ENCODE data around the gene SLC30A10. TPM values are rescaled to one million over a fixed set of nuclear protein-coding genes. Genes with fewer than 3 reads are reported as not detected.

SLC30A10 gene
- total RNA-seq, 1 experiment from 2014 or later = not detected

GRCh38 chr1:219885680-219886079 lies 42.7 kb downstream of the SLC30A10 start:
- TF ChIP-seq CTCF (conservative IDR thresholded peaks at IDR 0.05; ENCODE audit: low read depth, low read length) = no peak
- TF ChIP-seq EZH2 (IDR thresholded peaks at IDR 0.05; ENCODE audit: borderline replicate concordance, low read depth, low read length, poor library complexity, severe bottlenecking) = no peak
- peaks cover 54% of the 10 kb centered on the region for H3K27me3 ChIP-seq (replicated peaks; ENCODE audit: insufficient read depth, low read depth, low read length, poor library complexity)
- H3K4me3 ChIP-seq (ENCODE audit: low read depth, low read length, poor library complexity, severe bottlenecking) = no peak overlapping the region
- ChIA-PET POLR2A (ENCODE audit: low non-redundant PET) (no interaction called here), CTCF (no interaction called here)
- intact Hi-C loops (cut with micrococcal nuclease; ENCODE audit: unreplicated experiment) = no loop called here
- H3K4me1 ChIP-seq (ENCODE audit: insufficient read depth, low read length, poor library complexity, severe bottlenecking) = no peaks in the 10 kb centered on the region
- no peaks in the 10 kb centered on the region for H3K36me3 ChIP-seq (ENCODE audit: insufficient read depth, low read length, poor library complexity, severe bottlenecking)
- H3K27ac ChIP-seq (ENCODE audit: low read depth, low read length, poor library complexity, severe bottlenecking) = no peak overlapping the region
- BruUV-seq (replicated peaks) = no TSS peak
- DNase-seq (ENCODE audit: low spot score) = no peak
- no peaks in the 10 kb centered on the region for H3K9me3 ChIP-seq (ENCODE audit: low read depth, low read length, poor library complexity, severe bottlenecking)

- Histone ChIP-seq H3K36me3 (ENCODE audit: insufficient read depth, low read length, poor library complexity, severe bottlenecking) (no peaks in the 10 kb centered on the region), H3K27ac (ENCODE audit: low read depth, low read length, poor library complexity, severe bottlenecking) (no peak overlapping the region), H3K9me3 (ENCODE audit: low read depth, low read length, poor library complexity, severe bottlenecking) (no peaks in the 10 kb centered on the region), H3K4me1 (ENCODE audit: insufficient read depth, low read length, poor library complexity, severe bottlenecking) (no peaks in the 10 kb centered on the region), H3K4me3 (ENCODE audit: low read depth, low read length, poor library complexity, severe bottlenecking) (no peak overlapping the region), H3K27me3 (replicated peaks; ENCODE audit: insufficient read depth, low read depth, low read length, poor library complexity) (peaks cover 74% of the 10 kb centered on the region)
- TF ChIP-seq CTCF (conservative IDR thresholded peaks at IDR 0.05; ENCODE audit: low read depth, low read length) (no peak), EZH2 (IDR thresholded peaks at IDR 0.05; ENCODE audit: borderline replicate concordance, low read depth, low read length, poor library complexity, severe bottlenecking) (no peak)
- POLR2A ChIA-PET (ENCODE audit: low non-redundant PET) = no interaction called here
- no TSS peak for BruUV-seq (replicated peaks)
- intact Hi-C loops (cut with micrococcal nuclease; ENCODE audit: unreplicated experiment) = no loop called here
- DNase-seq (ENCODE audit: low spot score) = no peak
- CTCF ChIA-PET = no interaction called here
These were observed 44.7 kb downstream of the SLC30A10 start for GRCh38 chr1:219883400-219884332.

GRCh38 chr1:219882755-219883154 lies 45.6 kb downstream of the SLC30A10 start:
- no peak for DNase-seq (ENCODE audit: low spot score)
- H3K4me1 ChIP-seq (ENCODE audit: insufficient read depth, low read length, poor library complexity, severe bottlenecking) = no peaks in the 10 kb centered on the region
- H3K9me3 ChIP-seq (ENCODE audit: low read depth, low read length, poor library complexity, severe bottlenecking) = no peaks in the 10 kb centered on the region
- BruUV-seq (replicated peaks) = no TSS peak
- intact Hi-C loops (cut with micrococcal nuclease; ENCODE audit: unreplicated experiment) = no loop called here
- H3K27me3 ChIP-seq (replicated peaks; ENCODE audit: insufficient read depth, low read depth, low read length, poor library complexity) = peaks cover 82% of the 10 kb centered on the region
- no peak overlapping the region for H3K27ac ChIP-seq (ENCODE audit: low read depth, low read length, poor library complexity, severe bottlenecking)
- no peak for TF ChIP-seq CTCF (conservative IDR thresholded peaks at IDR 0.05; ENCODE audit: low read depth, low read length)
- TF ChIP-seq EZH2 (IDR thresholded peaks at IDR 0.05; ENCODE audit: borderline replicate concordance, low read depth, low read length, poor library complexity, severe bottlenecking) = no peak
- H3K36me3 ChIP-seq (ENCODE audit: insufficient read depth, low read length, poor library complexity, severe bottlenecking) = no peaks in the 10 kb centered on the region
- H3K4me3 ChIP-seq (ENCODE audit: low read depth, low read length, poor library complexity, severe bottlenecking) = no peak overlapping the region
- POLR2A ChIA-PET (ENCODE audit: low non-redundant PET) = no interaction called here
- CTCF ChIA-PET = no interaction called here
